ENCODE results near the gene RGS7.
"Not testable (repeated sequence)": the region's sequence is repeated elsewhere in the genome, so short reads cannot be mapped to it uniquely, and the experiment has no call there.

The RGS7 gene

GRCh38 chr1:241208910-241209379 lies 148.1 kb downstream of the RGS7 start:
- no peak for DNase-seq (ENCODE audit: low read depth)

GRCh38 chr1:241203817-241204216 lies 153.2 kb downstream of the RGS7 start:
- DNase-seq (ENCODE audit: low read depth), result no peak

GRCh38 chr1:241202401-241202800 lies 154.6 kb downstream of the RGS7 start:
- no peak for DNase-seq (ENCODE audit: low read depth)

GRCh38 chr1:241186716-241187115 lies 170.3 kb downstream of the RGS7 start:
- no peak for DNase-seq (ENCODE audit: low read depth)

- DNase-seq (ENCODE audit: low read depth), result no peak
These were observed 175.0 kb downstream of the RGS7 start for GRCh38 chr1:241181971-241182370.

GRCh38 chr1:241181471-241181870 lies 175.5 kb downstream of the RGS7 start:
- DNase-seq (ENCODE audit: low read depth), result no peak

GRCh38 chr1:241180569-241180968 lies 176.4 kb downstream of the RGS7 start:
- DNase-seq (ENCODE audit: low read depth), result no peak

GRCh38 chr1:241177660-241178059 lies 179.3 kb downstream of the RGS7 start:
- no peak for DNase-seq (ENCODE audit: low read depth)

GRCh38 chr1:241172486-241172885 lies 184.5 kb downstream of the RGS7 start:
- DNase-seq (ENCODE audit: low read depth), result no peak

GRCh38 chr1:241171991-241172390 lies 185.0 kb downstream of the RGS7 start:
- no peak for DNase-seq (ENCODE audit: low read depth)

GRCh38 chr1:241167121-241167630 lies 189.8 kb downstream of the RGS7 start:
- DNase-seq (ENCODE audit: low read depth), result no peak

- DNase-seq (ENCODE audit: low read depth), result no peak
These were observed 190.4 kb downstream of the RGS7 start for GRCh38 chr1:241166625-241167024.

GRCh38 chr1:241165256-241165655 lies 191.7 kb downstream of the RGS7 start:
- not testable (repeated sequence) for DNase-seq (ENCODE audit: low read depth)

- no peak for DNase-seq (ENCODE audit: low read depth)
These were observed 193.6 kb downstream of the RGS7 start for GRCh38 chr1:241163363-241163762.

- DNase-seq (ENCODE audit: low read depth), result no peak
These were observed 195.8 kb downstream of the RGS7 start for GRCh38 chr1:241161188-241161689.

- no peak for DNase-seq (ENCODE audit: low read depth)
These were observed 199.6 kb downstream of the RGS7 start for GRCh38 chr1:241157435-241157834.

GRCh38 chr1:241156231-241156965 lies 200.6 kb downstream of the RGS7 start:
- no peak for DNase-seq (ENCODE audit: low read depth)

- no peak for DNase-seq (ENCODE audit: low read depth)
These were observed 211.1 kb downstream of the RGS7 start for GRCh38 chr1:241145881-241146280.

GRCh38 chr1:241143765-241144442 lies 213.1 kb downstream of the RGS7 start:
- DNase-seq (ENCODE audit: low read depth), result no peak

GRCh38 chr1:241142493-241142892 lies 214.5 kb downstream of the RGS7 start:
- DNase-seq (ENCODE audit: low read depth), result no peak

- not testable (repeated sequence) for DNase-seq (ENCODE audit: low read depth)
These were observed 215.4 kb downstream of the RGS7 start for GRCh38 chr1:241141646-241142045.

GRCh38 chr1:241140670-241141069 lies 216.3 kb downstream of the RGS7 start:
- DNase-seq (ENCODE audit: low read depth), result no peak

- DNase-seq (ENCODE audit: low read depth), result no peak
These were observed 218.0 kb downstream of the RGS7 start for GRCh38 chr1:241139047-241139446.

All from stimulated activated CD4-positive, alpha-beta T cell treated with anti-CD3 and anti-CD28 coated beads, Interleukin-2, amount 100 ng/mL, for 4 hours (primary cell).